OCI-LY7 (cell line): Measurements from ENCODE around the gene IRX3.

Experiments
- EZH2phosphoT487 ChIP-seq: fragments of 200-600 bp; sonication (generic); IDR thresholded peaks from 2 replicates; pipeline ENCODE4 v1.6.1; 2018; ENCODE audit warnings: low read depth, borderline replicate concordance, mild to moderate bottlenecking, mixed run types, antibody characterized with exemption, low read length, moderate library complexity, mixed read lengths
- TF ChIP-seq, protein P1 (sequence below): fragments of 200-600 bp; sonication (generic); conservative IDR thresholded peaks from 2 replicates; pipeline ENCODE4 v1.5.1; 2014; ENCODE audit warnings: mild to moderate bottlenecking, antibody characterized with exemption, low read length, moderate library complexity, mixed read lengths

DNA sequence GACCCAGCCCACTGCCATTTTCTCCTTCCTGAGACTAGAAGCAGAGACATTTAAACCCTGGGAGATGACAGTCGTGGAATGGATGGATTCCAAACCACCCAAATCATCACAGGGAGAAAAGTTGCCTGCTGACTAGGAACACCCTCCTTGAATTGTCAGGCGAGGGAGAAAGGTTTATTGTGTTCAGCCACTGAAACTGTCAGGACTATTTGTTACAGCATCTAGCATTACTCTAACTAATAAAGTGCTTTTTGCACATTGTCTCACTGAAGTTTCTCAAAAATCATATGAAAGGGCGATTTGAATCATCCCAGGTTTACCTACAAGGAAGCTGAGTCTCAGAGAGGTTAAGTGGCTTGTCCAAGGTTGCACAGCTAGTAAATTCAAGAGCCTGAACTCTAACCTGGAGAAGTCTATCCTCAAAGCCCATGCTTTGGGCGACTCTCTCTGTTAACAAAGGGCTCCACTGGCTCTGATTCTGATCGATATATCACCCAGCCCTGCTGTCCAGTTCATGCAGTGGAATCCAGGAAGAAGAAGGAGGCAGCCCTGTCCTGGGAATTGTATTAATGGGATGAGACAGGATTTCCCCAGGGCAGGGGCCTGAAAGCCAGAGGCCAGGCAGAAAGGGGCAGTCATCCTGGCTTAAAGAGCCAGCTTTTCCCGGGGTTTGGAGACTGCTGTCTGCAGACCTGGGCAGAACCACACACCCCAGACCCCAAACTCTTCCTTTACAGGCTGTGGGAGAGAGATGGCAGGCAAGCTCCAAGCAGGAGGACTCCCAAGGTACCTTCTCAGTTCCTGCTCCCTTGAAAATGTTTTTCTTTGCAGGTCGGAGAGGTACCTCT, 37.5 kb downstream of the IRX3 start:
- TF ChIP-seq, protein P1, sequence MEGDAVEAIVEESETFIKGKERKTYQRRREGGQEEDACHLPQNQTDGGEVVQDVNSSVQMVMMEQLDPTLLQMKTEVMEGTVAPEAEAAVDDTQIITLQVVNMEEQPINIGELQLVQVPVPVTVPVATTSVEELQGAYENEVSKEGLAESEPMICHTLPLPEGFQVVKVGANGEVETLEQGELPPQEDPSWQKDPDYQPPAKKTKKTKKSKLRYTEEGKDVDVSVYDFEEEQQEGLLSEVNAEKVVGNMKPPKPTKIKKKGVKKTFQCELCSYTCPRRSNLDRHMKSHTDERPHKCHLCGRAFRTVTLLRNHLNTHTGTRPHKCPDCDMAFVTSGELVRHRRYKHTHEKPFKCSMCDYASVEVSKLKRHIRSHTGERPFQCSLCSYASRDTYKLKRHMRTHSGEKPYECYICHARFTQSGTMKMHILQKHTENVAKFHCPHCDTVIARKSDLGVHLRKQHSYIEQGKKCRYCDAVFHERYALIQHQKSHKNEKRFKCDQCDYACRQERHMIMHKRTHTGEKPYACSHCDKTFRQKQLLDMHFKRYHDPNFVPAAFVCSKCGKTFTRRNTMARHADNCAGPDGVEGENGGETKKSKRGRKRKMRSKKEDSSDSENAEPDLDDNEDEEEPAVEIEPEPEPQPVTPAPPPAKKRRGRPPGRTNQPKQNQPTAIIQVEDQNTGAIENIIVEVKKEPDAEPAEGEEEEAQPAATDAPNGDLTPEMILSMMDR: no peak
- no peak for TF ChIP-seq EZH2phosphoT487
